ENCODE measurements around the gene BNIP2. TPM values are rescaled to one million over a fixed set of nuclear protein-coding genes. Genes with fewer than 3 reads are reported as not detected.

BNIP2 gene
- total RNA-seq, 1 experiment from 2014 or later, result 53.1 TPM

DNA sequence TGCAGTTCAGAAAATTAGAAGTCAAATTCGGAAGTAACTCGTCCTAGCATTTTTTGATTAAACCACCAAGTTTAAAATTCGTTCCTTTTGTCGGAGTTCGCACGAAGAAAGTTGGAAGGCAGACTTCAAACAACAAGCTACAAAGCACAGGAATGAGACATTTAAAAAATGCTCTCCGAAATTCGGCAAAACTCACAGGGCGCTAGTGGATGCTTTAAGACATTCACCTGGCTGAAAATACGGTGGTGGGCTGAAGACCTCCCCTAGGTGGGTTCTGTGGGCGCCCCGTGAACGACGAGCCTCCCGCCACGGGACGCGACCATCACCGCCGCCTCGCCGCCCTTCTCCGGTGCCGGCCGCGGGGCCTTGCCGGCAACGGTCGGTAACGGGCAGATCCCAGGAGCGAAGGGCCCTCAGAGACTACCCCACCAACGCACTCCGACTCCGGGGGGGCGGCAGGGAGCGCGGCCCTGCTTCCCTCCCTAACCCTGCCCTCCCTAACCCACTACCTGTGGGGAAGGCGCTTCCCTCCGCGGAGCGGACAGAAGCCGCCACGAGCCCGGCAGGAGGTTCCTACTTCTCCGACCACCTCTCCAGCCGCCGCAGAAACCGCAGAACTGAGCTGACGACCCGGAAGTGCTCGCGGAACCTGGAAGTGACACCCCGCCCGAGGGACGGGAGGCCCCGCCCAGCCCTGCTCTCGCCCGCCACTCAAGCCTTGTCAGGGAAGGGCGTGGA lies 32.1 kb downstream of the BNIP2 start, which contains the start of gene GTF2A2:
Gene GTF2A2 (minus strand): TSS at position 619 of the 738 bp plus-strand sequence. CDS start 5,238 bp downstream, outside the sequence.
- TF ChIP-seq RAD21 (IDR thresholded peaks at IDR 0.05; ENCODE audit: low read depth) (no peak), POLR2A (IDR thresholded peaks at IDR 0.05; ENCODE audit: borderline replicate concordance, extremely low read depth, insufficient read depth, insufficient read length) (peak; percentile 34), EZH2phosphoT487 (IDR thresholded peaks at IDR 0.05; ENCODE audit: borderline replicate concordance) (no peak), YY1 (IDR thresholded peaks at IDR 0.05; ENCODE audit: extremely low read depth, insufficient replicate concordance, low read depth, low read length) (no peak), FOSL1 (IDR thresholded peaks at IDR 0.05; ENCODE audit: low read depth) (no peak), ELF1 (IDR thresholded peaks at IDR 0.05; ENCODE audit: borderline replicate concordance, low read depth) (peak; percentile 89), EZH2 (IDR thresholded peaks at IDR 0.05) (no peak), SP1 (IDR thresholded peaks at IDR 0.05; ENCODE audit: low read depth) (peak; percentile 56), TCF7L2 (IDR thresholded peaks at IDR 0.05; ENCODE audit: borderline replicate concordance, extremely low read depth, insufficient read depth, insufficient read length) (no peak), CEBPB (IDR thresholded peaks at IDR 0.05; ENCODE audit: low read depth) (no peak), ZNF274 (IDR thresholded peaks at IDR 0.05; ENCODE audit: low read depth, low read length) (no peak), SIN3A (IDR thresholded peaks at IDR 0.05; ENCODE audit: low read depth) (peak; percentile 64; the same call in 1 of the 2 replicates), CBX3 (IDR thresholded peaks at IDR 0.05; ENCODE audit: low read depth) (no peak), POLR2AphosphoS5 (IDR thresholded peaks at IDR 0.05; ENCODE audit: low read depth, low read length) (peak; percentile 91), SRF (IDR thresholded peaks at IDR 0.05; ENCODE audit: low read depth) (no peak; the same call in 1 of the 2 replicates), ZFX (IDR thresholded peaks at IDR 0.05) (peak; percentile 82)
- TF ChIP-seq, protein P1, sequence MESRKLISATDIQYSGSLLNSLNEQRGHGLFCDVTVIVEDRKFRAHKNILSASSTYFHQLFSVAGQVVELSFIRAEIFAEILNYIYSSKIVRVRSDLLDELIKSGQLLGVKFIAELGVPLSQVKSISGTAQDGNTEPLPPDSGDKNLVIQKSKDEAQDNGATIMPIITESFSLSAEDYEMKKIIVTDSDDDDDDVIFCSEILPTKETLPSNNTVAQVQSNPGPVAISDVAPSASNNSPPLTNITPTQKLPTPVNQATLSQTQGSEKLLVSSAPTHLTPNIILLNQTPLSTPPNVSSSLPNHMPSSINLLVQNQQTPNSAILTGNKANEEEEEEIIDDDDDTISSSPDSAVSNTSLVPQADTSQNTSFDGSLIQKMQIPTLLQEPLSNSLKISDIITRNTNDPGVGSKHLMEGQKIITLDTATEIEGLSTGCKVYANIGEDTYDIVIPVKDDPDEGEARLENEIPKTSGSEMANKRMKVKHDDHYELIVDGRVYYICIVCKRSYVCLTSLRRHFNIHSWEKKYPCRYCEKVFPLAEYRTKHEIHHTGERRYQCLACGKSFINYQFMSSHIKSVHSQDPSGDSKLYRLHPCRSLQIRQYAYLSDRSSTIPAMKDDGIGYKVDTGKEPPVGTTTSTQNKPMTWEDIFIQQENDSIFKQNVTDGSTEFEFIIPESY (IDR thresholded peaks at IDR 0.05; ENCODE audit: extremely low read depth, insufficient replicate concordance, low read length), result no peak
- TF ChIP-seq, protein P2, sequence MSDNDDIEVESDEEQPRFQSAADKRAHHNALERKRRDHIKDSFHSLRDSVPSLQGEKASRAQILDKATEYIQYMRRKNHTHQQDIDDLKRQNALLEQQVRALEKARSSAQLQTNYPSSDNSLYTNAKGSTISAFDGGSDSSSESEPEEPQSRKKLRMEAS (IDR thresholded peaks at IDR 0.05), result peak; percentile 74; the same call in 1 of the 2 replicates
- TF ChIP-seq, protein P3, sequence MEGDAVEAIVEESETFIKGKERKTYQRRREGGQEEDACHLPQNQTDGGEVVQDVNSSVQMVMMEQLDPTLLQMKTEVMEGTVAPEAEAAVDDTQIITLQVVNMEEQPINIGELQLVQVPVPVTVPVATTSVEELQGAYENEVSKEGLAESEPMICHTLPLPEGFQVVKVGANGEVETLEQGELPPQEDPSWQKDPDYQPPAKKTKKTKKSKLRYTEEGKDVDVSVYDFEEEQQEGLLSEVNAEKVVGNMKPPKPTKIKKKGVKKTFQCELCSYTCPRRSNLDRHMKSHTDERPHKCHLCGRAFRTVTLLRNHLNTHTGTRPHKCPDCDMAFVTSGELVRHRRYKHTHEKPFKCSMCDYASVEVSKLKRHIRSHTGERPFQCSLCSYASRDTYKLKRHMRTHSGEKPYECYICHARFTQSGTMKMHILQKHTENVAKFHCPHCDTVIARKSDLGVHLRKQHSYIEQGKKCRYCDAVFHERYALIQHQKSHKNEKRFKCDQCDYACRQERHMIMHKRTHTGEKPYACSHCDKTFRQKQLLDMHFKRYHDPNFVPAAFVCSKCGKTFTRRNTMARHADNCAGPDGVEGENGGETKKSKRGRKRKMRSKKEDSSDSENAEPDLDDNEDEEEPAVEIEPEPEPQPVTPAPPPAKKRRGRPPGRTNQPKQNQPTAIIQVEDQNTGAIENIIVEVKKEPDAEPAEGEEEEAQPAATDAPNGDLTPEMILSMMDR (IDR thresholded peaks at IDR 0.05 in 2 of 3, conservative IDR thresholded peaks at IDR 0.05 in 1 of 3; ENCODE audit: borderline replicate concordance in 1 of 3, insufficient read depth in 1 of 3, low read depth in 2 of 3, low read length in 2 of 3), result no peak
- TF ChIP-seq, protein P4, sequence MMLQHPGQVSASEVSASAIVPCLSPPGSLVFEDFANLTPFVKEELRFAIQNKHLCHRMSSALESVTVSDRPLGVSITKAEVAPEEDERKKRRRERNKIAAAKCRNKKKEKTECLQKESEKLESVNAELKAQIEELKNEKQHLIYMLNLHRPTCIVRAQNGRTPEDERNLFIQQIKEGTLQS (IDR thresholded peaks at IDR 0.05), result no peak
- Histone ChIP-seq H3K4me3 (replicated peaks in 1 of 2; ENCODE audit: low read depth in 1 of 2, low read length in 2 of 2) (peak within 1 kb of the TSS; percentile 88 to 89), H3K4me2 (ENCODE audit: low read length) (peak within 1 kb of the TSS; percentile 72), H3K9ac (ENCODE audit: low read length) (peak within 1 kb of the TSS; percentile 92), H3K9me3 (ENCODE audit: control insufficient read depth in 1 of 2, insufficient read depth in 1 of 2, low read depth in 1 of 2, low read length in 2 of 2) (no peaks in the 10 kb centered on the region), H3K4me1 (ENCODE audit: control insufficient read depth in 1 of 2, insufficient read depth in 2 of 2, low read length in 2 of 2) (peaks cover 6 to 20% of the 10 kb centered on the region in 2 experiments), H3K9me2 (ENCODE audit: insufficient read depth) (no peaks in the 10 kb centered on the region), H3K79me2 (ENCODE audit: insufficient read depth, low read length) (peaks cover 52% of the 10 kb centered on the region), H3K36me3 (ENCODE audit: control insufficient read depth in 1 of 2, insufficient read depth in 2 of 2, low read length in 2 of 2) (peaks cover 5 to 9% of the 10 kb centered on the region in 2 experiments; a peak in 2 of 4 replicates), H2AFZ (ENCODE audit: low read depth, low read length, poor library complexity, severe bottlenecking) (no peak within 1 kb of the TSS), H3K27ac (ENCODE audit: low read depth, low read length) (peak within 1 kb of the TSS; percentile 74), H4K20me1 (ENCODE audit: insufficient read depth) (no peaks in the 10 kb centered on the region), H3K27me3 (ENCODE audit: insufficient read depth, low read length) (no peaks in the 10 kb centered on the region)
- ATAC-seq (peak; percentile 100), DNase-seq (ENCODE audit: low read depth, low spot score) (peak; percentile 81)
- ChIA-PET CTCF (interaction anchor here (0.9 to 1.7 kb wide), 2 partner anchors 125 to 128 kb away, joined by 4 read pairs; no protein-coding TSS in a partner anchor), RAD21 (ENCODE audit: low non-redundant PET in 1 of 2, low total read pairs in 2 of 2, uncharacterized antibody in 2 of 2, unreplicated experiment in 2 of 2) (no interaction called here), POLR2A (interaction anchor here (0.7 to 0.8 kb wide), 2 partner anchors 24 to 28 kb away, joined by 3 read pairs; no protein-coding TSS in a partner anchor)
- no TSS peak for BruUV-seq (replicated peaks)
- intact Hi-C loops (cut with micrococcal nuclease), result no loop called here

Measured in HCT116 (cell line).